ENCODE measurements around the gene CD99L2. TPM values are rescaled to one million over a fixed set of nuclear protein-coding genes. Genes with fewer than 3 reads are reported as not detected.
A peak's percentile ranks its signal among the peaks of the same experiment; 100 is the strongest.

The CD99L2 gene
- total RNA-seq (2014; rRNA removed; shearing (Covaris generic)): 43.3 and 51.1 TPM in 2 replicates

GRCh38 chrX:150898343-150899190 is at the start of gene CD99L2:
Gene CD99L2, minus strand, starts transcription at chrX:150898668. Its CDS starts 80 bp downstream, at chrX:150898588.
- peak; percentile 54 for DNase-seq (ENCODE audit: low spot score)

GRCh38 chrX:150944233-150944632 is 45.8 kb upstream of the CD99L2 start:
- no peak for DNase-seq (ENCODE audit: low spot score)

GRCh38 chrX:150942942-150943594 is 44.6 kb upstream of the CD99L2 start:
- DNase-seq (ENCODE audit: low spot score): no peak

- DNase-seq (ENCODE audit: low spot score): no peak
Measured at GRCh38 chrX:150941580-150941979, 43.1 kb upstream of the CD99L2 start.

- DNase-seq (ENCODE audit: low spot score): no peak
Measured at GRCh38 chrX:150940844-150941495, 42.5 kb upstream of the CD99L2 start.

- DNase-seq (ENCODE audit: low spot score): no peak
Measured at GRCh38 chrX:150936556-150936955, 38.1 kb upstream of the CD99L2 start.

GRCh38 chrX:150935467-150935866 is 37.0 kb upstream of the CD99L2 start:
- DNase-seq (ENCODE audit: low spot score): peak; percentile 37

GRCh38 chrX:150934453-150934852 is 36.0 kb upstream of the CD99L2 start:
- DNase-seq (ENCODE audit: low spot score): peak; percentile 44

- DNase-seq (ENCODE audit: low spot score): no peak
Measured at GRCh38 chrX:150933945-150934350, 35.5 kb upstream of the CD99L2 start.

GRCh38 chrX:150929058-150929457 is 30.6 kb upstream of the CD99L2 start:
- no peak for DNase-seq (ENCODE audit: low spot score)

- DNase-seq (ENCODE audit: low spot score): no peak
Measured at GRCh38 chrX:150926791-150927190, 28.3 kb upstream of the CD99L2 start.

GRCh38 chrX:150926304-150926703 is 27.8 kb upstream of the CD99L2 start:
- DNase-seq (ENCODE audit: low spot score): no peak

- DNase-seq (ENCODE audit: low spot score): no peak
Measured at GRCh38 chrX:150919401-150919800, 20.9 kb upstream of the CD99L2 start.

GRCh38 chrX:150913511-150913910 is 15.0 kb upstream of the CD99L2 start:
- peak; percentile 75 for DNase-seq (ENCODE audit: low spot score)

GRCh38 chrX:150907474-150907873 is 9.0 kb upstream of the CD99L2 start:
- no peak for DNase-seq (ENCODE audit: low spot score)

- no peak for DNase-seq (ENCODE audit: low spot score)
Measured at GRCh38 chrX:150906694-150907093, 8.2 kb upstream of the CD99L2 start.

- DNase-seq (ENCODE audit: low spot score): no peak
Measured at GRCh38 chrX:150905293-150905692, 6.8 kb upstream of the CD99L2 start.

- no peak for DNase-seq (ENCODE audit: low spot score)
Measured at GRCh38 chrX:150903110-150903508, 4.6 kb upstream of the CD99L2 start.

- no peak for DNase-seq (ENCODE audit: low spot score)
Measured at GRCh38 chrX:150902434-150903109, 4.1 kb upstream of the CD99L2 start.

- DNase-seq (ENCODE audit: low spot score): no peak
Measured at GRCh38 chrX:150899191-150899757, 806 bp upstream of the CD99L2 start.
